Activated naive CD4-positive, alpha-beta T cell treated with anti-CD3 and anti-CD28 coated beads for 36 hours (primary cell): ENCODE results near the gene AUTS2. TPM values are rescaled to one million over a fixed set of nuclear protein-coding genes. Genes with fewer than 3 reads are reported as not detected.

Source experiments
- CTCF ChIA-PET: fragments of 350-600 bp; sonication (Branson Sonifier 250); formaldehyde crosslinking; loops from one replicate; lab custom pipeline; 2021; ENCODE audit warnings: antibody characterized with exemption; lab: Charles Lee
- DNase-seq: peaks from one replicate; pipeline ENCODE4 v3.0.0-alpha.2; 2020
- H3K27ac Mint-ChIP-seq: one replicate; pipeline ENCODE4 v1.8.0; 2021; ENCODE audit warnings: mild to moderate bottlenecking, mixed read lengths
- H3K27me3 Mint-ChIP-seq: one replicate; pipeline ENCODE4 v1.8.0; 2021; ENCODE audit warnings: low read depth, mixed read lengths
- H3K36me3 Mint-ChIP-seq: one replicate; pipeline ENCODE4 v1.8.0; 2021; ENCODE audit warnings: low read depth, mixed read lengths
- H3K4me1 Mint-ChIP-seq: one replicate; pipeline ENCODE4 v1.8.0; 2021; ENCODE audit warnings: low read depth, mixed read lengths
- H3K4me3 Mint-ChIP-seq: one replicate; pipeline ENCODE4 v1.8.0; 2021; ENCODE audit warnings: mild to moderate bottlenecking, moderate library complexity, mixed read lengths
- H3K9me3 Mint-ChIP-seq: one replicate; pipeline ENCODE4 v1.8.0; 2021; ENCODE audit warnings: mixed read lengths
- intact Hi-C: fragments of 100-400 bp; cut with micrococcal nuclease; formaldehyde crosslinking; loops from one replicate; pipeline ENCODE4 v1.15.1; 2023
- total RNA-seq, 2 experiments: library from RNA; stranded (reverse); gene quantifications; one replicate each; pipeline ENCODE4 v1.2.3, GENCODE V29; 2021

AUTS2 gene
- total RNA-seq, 2 experiments from 2014 or later, result 0.79 to 1.1 TPM

DNA sequence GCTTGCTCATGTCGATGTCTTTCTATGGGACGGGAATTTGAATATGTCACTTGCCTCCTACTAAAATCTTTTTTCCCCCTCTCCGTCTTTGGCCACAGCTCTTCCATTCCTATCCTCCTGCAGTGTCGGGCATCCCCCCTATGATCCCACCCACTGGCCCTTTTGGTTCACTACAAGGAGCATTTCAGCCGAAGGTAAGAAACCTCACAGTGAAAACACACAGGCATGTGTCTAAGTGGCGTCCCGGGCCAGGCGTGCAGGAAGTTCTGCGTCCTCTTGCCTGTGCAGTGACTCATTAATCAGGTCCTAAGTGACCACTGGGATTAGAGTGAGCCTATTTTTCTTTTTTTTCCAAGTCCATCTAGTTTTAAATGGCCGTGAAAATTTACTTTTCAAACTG, 1173.2 kb downstream of the AUTS2 start:
- no peak for DNase-seq
- H3K4me3 Mint-ChIP-seq, result no peak overlapping the region
- no peaks in the 10 kb centered on the region for H3K36me3 Mint-ChIP-seq
- H3K27ac Mint-ChIP-seq, result no peak overlapping the region
- intact Hi-C loops, result no loop called here
- H3K27me3 Mint-ChIP-seq, result no peaks in the 10 kb centered on the region
- CTCF ChIA-PET, result no interaction called here
- H3K4me1 Mint-ChIP-seq, result no peaks in the 10 kb centered on the region
- H3K9me3 Mint-ChIP-seq, result no peaks in the 10 kb centered on the region

DNA sequence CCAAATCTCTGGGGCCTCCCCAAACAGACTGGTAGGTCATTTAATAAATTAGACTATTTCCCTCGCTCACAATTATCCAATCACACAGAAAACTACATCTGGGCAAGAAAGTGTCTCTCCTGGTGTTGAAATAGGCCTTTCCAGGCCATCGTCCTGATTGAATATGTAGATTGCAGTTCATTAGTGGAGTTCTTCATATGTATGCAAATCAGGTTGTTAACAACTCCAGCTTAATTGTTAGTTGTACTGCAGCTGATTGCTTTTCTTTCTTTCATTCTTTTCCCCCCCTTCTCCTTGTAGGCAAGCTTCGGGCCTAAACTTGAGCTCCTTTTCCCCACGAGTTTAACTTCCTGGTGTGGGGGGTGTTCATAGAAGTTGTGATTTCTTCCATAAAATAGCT, 1174.6 kb downstream of the AUTS2 start:
- H3K27ac Mint-ChIP-seq, result no peak overlapping the region
- no peak for DNase-seq
- H3K4me3 Mint-ChIP-seq, result no peak overlapping the region
- no peaks in the 10 kb centered on the region for H3K4me1 Mint-ChIP-seq
- intact Hi-C loops, result no loop called here
- H3K9me3 Mint-ChIP-seq, result no peaks in the 10 kb centered on the region
- CTCF ChIA-PET, result no interaction called here
- no peaks in the 10 kb centered on the region for H3K27me3 Mint-ChIP-seq
- H3K36me3 Mint-ChIP-seq, result no peaks in the 10 kb centered on the region

DNA sequence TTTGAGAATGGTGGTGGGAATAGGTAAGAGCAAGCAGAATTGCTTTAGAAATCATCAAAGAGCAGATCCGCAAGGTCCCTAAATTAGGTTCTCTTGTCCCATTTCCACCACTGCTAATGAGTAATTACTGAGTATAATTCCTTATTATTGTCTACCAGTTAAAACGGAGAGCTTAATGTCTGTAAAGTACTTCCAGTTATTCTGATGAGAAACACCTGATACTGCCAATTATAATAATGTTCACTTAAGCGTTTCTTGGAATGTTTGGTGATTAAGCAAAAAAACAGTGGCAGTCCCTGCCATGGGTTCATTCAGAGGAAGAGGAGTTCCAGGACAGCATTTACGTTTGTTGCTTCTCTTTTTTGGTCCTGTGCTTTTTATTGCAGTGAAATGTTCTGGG, 1175.1 kb downstream of the AUTS2 start:
- H3K36me3 Mint-ChIP-seq, result no peaks in the 10 kb centered on the region
- DNase-seq, result no peak
- no peak overlapping the region for H3K4me3 Mint-ChIP-seq
- no peaks in the 10 kb centered on the region for H3K9me3 Mint-ChIP-seq
- CTCF ChIA-PET, result no interaction called here
- H3K27ac Mint-ChIP-seq, result no peak overlapping the region
- H3K4me1 Mint-ChIP-seq, result peaks cover 2% of the 10 kb centered on the region
- intact Hi-C loops, result no loop called here
- no peaks in the 10 kb centered on the region for H3K27me3 Mint-ChIP-seq

DNA sequence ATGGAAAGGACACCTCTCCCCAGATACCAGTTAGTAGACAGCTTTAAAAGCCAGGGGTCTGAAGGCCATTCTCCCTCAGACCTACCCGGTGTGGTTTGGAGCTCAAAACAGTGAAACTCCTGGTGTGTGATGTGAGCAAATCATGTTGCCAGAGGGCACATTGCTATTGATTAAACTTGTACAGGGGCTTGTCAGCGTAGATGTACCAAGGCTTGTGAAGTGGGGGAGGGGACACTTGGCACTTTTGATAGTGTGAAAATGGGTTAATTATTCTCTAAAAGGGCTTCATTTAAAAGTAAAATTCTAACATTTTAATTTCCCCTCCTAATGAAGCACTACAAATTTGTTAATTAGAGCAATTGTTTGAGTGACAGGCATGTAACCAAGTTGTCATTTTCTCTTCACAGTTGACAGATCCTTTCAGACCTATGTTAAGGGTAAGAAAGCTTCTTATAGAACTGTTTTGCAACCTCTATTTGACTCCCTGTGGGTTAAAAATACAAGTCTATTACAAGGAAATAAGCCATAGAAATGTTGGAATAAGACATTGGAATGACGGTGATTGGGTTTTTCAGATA, 1176.8 kb downstream of the AUTS2 start:
- intact Hi-C loops, result no loop called here
- H3K4me3 Mint-ChIP-seq, result no peak overlapping the region
- peaks cover 2% of the 10 kb centered on the region for H3K4me1 Mint-ChIP-seq
- CTCF ChIA-PET, result interaction anchor here (0.6 kb wide), 1 partner anchor 253 kb away, joined by 4 read pairs; no protein-coding TSS in a partner anchor
- no peaks in the 10 kb centered on the region for H3K27me3 Mint-ChIP-seq
- H3K9me3 Mint-ChIP-seq, result no peaks in the 10 kb centered on the region
- DNase-seq, result no peak
- no peaks in the 10 kb centered on the region for H3K36me3 Mint-ChIP-seq
- no peak overlapping the region for H3K27ac Mint-ChIP-seq

DNA sequence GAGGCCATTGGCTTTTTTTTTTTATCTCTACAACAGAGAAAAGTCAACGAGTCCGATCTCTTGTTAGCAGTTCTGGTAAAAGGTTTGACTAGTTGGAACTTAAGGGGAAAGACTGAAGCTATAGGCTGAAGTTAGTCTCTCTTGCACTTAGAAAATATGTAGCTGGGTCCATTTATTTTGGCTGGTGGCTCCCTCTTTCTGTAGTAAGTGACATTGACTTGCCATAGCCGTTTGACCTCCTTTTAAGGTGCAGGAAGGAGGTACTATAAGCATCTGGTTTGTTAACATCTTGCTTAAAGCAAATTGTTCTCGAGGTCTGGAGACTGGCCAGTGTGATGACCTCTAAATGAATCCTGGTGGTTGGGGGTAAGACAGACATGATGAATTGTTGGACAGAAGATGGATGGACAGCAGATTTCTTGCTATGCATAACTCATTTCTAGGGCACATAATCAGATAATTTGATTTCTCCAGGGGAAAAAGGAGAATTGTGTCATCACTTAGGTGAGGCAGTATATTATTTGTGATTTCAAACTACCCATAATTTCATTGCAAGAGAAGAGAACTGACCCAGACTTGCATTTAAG, 1177.4 kb downstream of the AUTS2 start:
- intact Hi-C loops, result no loop called here
- Mint-ChIP-seq H3K9me3 (no peaks in the 10 kb centered on the region), H3K27ac (no peak overlapping the region), H3K4me3 (no peak overlapping the region), H3K27me3 (no peaks in the 10 kb centered on the region), H3K4me1 (peaks cover 2% of the 10 kb centered on the region), H3K36me3 (no peaks in the 10 kb centered on the region)
- CTCF ChIA-PET, result interaction anchor here (0.6 kb wide), 1 partner anchor 254 kb away, joined by 4 read pairs; no protein-coding TSS in a partner anchor
- DNase-seq, result no peak

DNA sequence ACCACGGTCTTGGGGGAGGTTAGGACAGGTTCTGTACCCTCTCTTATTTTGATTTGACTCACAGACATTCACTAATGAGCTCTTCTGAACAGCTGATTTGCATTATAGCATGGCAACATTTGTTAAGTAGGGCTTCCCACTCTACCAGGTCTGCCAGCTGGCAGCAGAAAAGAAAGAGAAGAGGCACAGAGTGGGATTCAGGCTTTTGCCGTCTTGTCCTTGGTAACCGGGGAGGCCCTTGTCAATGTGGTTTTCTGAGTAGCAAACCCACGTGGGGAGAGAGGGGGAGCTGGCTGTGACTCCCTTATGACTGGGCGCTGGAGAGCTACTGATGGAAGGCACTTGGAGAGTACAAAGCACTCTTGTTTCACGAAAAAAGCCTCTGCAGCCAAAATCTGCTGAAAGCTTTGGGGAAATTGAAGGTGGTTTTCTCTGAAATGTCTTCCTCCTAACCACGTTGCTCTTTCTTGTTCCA, 1178.4 kb downstream of the AUTS2 start:
- H3K4me1 Mint-ChIP-seq, result peaks cover 2% of the 10 kb centered on the region

DNA sequence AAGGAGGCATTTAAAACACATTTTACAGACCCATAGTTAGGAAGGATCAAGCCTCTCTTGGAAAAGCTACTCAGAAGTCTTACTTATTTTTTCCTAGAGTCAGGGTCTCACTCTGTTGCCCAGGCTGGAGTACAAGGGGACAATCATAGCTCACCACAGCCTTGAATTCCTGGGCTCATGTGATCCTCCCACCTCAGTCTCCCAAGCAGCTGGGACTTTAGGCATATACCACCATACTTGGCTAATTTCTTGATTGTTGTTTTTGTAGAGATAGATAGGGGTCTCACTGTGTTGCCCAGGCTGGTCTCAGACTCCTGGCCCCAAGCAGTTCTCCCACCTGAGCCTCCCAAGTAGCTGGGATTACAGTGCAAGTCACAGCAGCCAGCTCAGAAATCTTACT, 1179.0 kb downstream of the AUTS2 start:
- no peak for DNase-seq
- Mint-ChIP-seq H3K27me3 (no peaks in the 10 kb centered on the region), H3K36me3 (no peaks in the 10 kb centered on the region), H3K27ac (no peak overlapping the region), H3K9me3 (no peaks in the 10 kb centered on the region), H3K4me3 (no peak overlapping the region), H3K4me1 (peaks cover 2% of the 10 kb centered on the region)
- CTCF ChIA-PET, result no interaction called here
- intact Hi-C loops, result no loop called here

More for the DNA sequence above, 1178.4 kb downstream of the AUTS2 start:
- Mint-ChIP-seq H3K36me3 (no peaks in the 10 kb centered on the region), H3K27ac (no peak overlapping the region), H3K9me3 (no peaks in the 10 kb centered on the region), H3K4me3 (no peak overlapping the region), H3K27me3 (no peaks in the 10 kb centered on the region)
- peak; percentile 13 for DNase-seq
- CTCF ChIA-PET, result no interaction called here
- intact Hi-C loops, result no loop called here

DNA sequence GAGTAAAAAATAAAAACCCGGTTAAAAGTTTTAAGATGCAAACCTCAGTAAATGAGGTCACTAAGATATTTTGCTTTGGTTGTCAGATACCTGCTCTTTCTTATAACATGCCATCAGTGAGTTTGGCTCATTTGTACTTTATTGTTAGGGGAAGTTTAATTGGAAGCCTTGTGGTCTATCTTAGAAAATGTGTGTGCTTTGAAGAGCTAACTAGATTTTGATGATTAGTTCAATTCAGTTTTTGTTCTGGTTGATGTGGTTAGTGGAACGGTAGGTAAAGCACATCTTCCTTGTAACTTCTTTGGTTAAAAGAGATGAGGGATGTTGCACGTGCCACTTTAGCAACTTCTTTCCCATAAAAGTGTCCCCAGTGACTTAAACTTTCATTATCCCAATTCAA, 1180.3 kb downstream of the AUTS2 start:
- no peak overlapping the region for H3K4me3 Mint-ChIP-seq
- H3K27me3 Mint-ChIP-seq, result no peaks in the 10 kb centered on the region
- CTCF ChIA-PET, result no interaction called here
- H3K9me3 Mint-ChIP-seq, result no peaks in the 10 kb centered on the region
- intact Hi-C loops, result no loop called here
- H3K36me3 Mint-ChIP-seq, result no peaks in the 10 kb centered on the region
- DNase-seq, result no peak
- peaks cover 2% of the 10 kb centered on the region for H3K4me1 Mint-ChIP-seq
- H3K27ac Mint-ChIP-seq, result no peak overlapping the region

DNA sequence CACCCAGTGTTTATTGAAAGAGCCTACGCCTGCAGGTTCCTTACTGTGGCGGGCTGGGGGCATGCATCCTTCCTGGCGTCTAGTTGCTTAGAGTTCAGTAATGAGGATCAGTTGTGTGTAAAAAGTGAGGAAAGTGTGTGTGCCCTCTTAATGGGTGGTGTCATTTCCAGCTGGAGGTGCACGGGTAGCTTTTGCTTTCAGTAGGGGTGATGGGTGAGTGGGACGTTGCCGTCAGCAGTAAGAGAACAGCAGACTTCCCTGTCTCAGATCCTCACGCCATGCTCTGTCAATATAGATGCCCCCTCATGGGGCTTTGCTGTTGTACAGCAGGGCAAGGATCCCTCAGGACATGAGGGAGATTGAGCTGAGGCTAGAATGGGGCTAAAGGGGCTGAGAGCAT, 1181.0 kb downstream of the AUTS2 start:
- peaks cover 2% of the 10 kb centered on the region for H3K4me1 Mint-ChIP-seq
- CTCF ChIA-PET, result no interaction called here
- no peak overlapping the region for H3K27ac Mint-ChIP-seq
- DNase-seq, result no peak
- peak overlapping the region; percentile 14 for H3K4me3 Mint-ChIP-seq
- no peaks in the 10 kb centered on the region for H3K27me3 Mint-ChIP-seq
- intact Hi-C loops, result no loop called here
- no peaks in the 10 kb centered on the region for H3K9me3 Mint-ChIP-seq
- H3K36me3 Mint-ChIP-seq, result no peaks in the 10 kb centered on the region

DNA sequence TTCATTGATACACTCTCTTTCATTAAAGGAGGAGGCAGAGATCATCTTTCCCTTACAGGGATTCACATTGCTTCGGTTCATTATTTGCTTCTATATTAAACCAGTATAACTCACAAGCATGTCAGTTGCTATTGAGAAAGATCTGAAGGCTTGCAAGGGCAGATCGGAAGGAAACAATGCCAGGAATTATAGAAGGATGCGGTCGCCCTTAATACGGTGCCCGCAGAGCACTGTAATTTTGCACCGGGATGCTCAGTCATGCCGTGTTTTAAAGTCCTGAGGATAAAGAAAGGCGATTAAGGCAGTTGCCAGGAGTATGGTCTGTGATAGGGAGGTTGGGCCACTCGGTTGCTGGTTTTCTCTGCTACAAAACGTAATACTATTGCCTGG, 1183.6 kb downstream of the AUTS2 start:
- no peaks in the 10 kb centered on the region for H3K36me3 Mint-ChIP-seq
- no peaks in the 10 kb centered on the region for H3K9me3 Mint-ChIP-seq
- DNase-seq, result no peak
- intact Hi-C loops, result no loop called here
- CTCF ChIA-PET, result no interaction called here
- H3K4me3 Mint-ChIP-seq, result no peak overlapping the region
- no peaks in the 10 kb centered on the region for H3K27me3 Mint-ChIP-seq
- no peak overlapping the region for H3K27ac Mint-ChIP-seq
- H3K4me1 Mint-ChIP-seq, result peaks cover 2% of the 10 kb centered on the region

DNA sequence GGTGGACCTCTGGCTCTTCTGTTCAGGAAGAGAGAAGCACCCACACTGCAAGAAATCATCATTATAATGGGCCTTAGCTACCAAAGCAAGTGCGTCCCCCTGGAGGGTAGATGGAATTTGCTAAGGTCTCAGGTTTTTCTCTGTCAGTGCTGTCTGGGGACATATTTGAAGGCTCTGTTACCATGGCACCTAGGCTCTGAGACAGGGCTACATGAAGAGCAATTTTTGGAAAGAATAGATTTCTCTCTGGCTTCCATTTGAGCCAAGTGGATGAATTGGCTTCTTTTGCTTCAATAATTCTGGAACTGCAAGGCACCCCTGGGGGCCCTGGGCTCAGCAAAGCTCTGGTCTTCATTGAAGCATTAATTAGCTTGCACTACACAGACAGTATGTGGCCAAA, 1184.5 kb downstream of the AUTS2 start:
- peaks cover 2% of the 10 kb centered on the region for H3K9me3 Mint-ChIP-seq
- no peaks in the 10 kb centered on the region for H3K36me3 Mint-ChIP-seq
- no peak for DNase-seq
- no peaks in the 10 kb centered on the region for H3K27me3 Mint-ChIP-seq
- peaks cover 2% of the 10 kb centered on the region for H3K4me1 Mint-ChIP-seq
- H3K4me3 Mint-ChIP-seq, result no peak overlapping the region
- no peak overlapping the region for H3K27ac Mint-ChIP-seq
- CTCF ChIA-PET, result interaction anchor here (0.6 kb wide), 1 partner anchor 67 kb away, joined by 5 read pairs; no protein-coding TSS in a partner anchor
- intact Hi-C loops, result no loop called here

DNA sequence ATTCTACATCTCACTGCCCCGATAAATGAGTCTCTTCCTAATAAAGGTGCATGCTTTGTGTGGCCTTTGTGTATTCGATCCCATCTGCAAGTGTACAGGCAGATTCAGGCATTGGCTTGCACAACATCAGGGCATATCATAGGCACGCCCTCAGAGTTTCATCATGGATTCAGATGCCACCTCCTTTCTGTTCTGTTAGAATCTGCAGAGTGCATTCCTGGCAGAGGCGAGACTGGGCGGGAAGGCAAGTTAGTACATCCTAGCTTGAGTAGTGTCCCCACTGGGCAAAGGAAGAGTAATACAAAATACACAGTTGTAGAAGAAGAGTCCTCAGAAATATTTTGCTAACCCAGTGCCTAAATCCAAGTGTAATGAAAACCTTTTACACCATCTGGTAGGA, 1187.2 kb downstream of the AUTS2 start:
- H3K27me3 Mint-ChIP-seq, result no peaks in the 10 kb centered on the region
- H3K9me3 Mint-ChIP-seq, result peaks cover 2% of the 10 kb centered on the region
- DNase-seq, result no peak
- H3K27ac Mint-ChIP-seq, result no peak overlapping the region
- CTCF ChIA-PET, result no interaction called here
- H3K4me3 Mint-ChIP-seq, result no peak overlapping the region
- intact Hi-C loops, result no loop called here
- H3K36me3 Mint-ChIP-seq, result no peaks in the 10 kb centered on the region
- H3K4me1 Mint-ChIP-seq, result no peaks in the 10 kb centered on the region

DNA sequence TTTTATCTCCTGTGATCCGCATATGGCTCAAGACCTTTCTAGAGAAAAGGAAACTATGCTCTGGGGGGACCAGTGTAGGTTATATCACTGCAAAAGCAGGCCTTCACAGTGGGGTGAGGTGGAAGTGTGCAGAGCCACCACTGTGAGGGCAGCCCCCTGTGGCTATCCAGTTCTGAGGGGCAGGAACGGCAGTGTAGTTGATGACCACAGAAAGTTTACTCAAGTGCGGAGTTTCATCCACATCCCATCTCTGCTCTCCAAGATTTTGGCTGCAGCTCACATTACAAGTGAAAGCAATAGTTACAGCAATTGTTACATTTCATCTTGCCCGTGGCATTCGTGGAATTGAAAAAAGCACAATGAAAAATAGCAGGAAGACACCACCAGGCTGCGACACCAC, 1187.8 kb downstream of the AUTS2 start:
- Mint-ChIP-seq H3K4me1 (no peaks in the 10 kb centered on the region), H3K27me3 (no peaks in the 10 kb centered on the region), H3K9me3 (peaks cover 2% of the 10 kb centered on the region), H3K36me3 (no peaks in the 10 kb centered on the region), H3K4me3 (no peak overlapping the region), H3K27ac (no peak overlapping the region)
- CTCF ChIA-PET, result no interaction called here
- intact Hi-C loops, result no loop called here
- DNase-seq, result no peak
